Erythroblast (primary cell): ENCODE data around the gene IQCM.

Experiments
- GATA1 ChIP-seq: IDR thresholded peaks from 2 replicates; pipeline ENCODE4 v1.6.1; 2011; ENCODE audit warnings: low read depth, mild to moderate bottlenecking, control low read depth, low read length, moderate library complexity
- POLR2A ChIP-seq: IDR thresholded peaks from 2 replicates; pipeline ENCODE4 v1.6.1; 2011; ENCODE audit warnings: mild to moderate bottlenecking, low read length

GRCh38 chr4:149723065-149723464, 92.6 kb downstream of the IQCM start:
- TF ChIP-seq POLR2A (no peak), GATA1 (no peak)
